Skeletal muscle tissue (tissue), 4 donors: ENCODE results near the gene SH3D21. TPM values are rescaled to one million over a fixed set of nuclear protein-coding genes. Genes with fewer than 3 reads are reported as not detected.
A peak's percentile ranks its signal among the peaks of the same experiment; 100 is the strongest.

Source experiments
- H3K27ac ChIP-seq: one replicate; pipeline ENCODE4 v1.7.0; 2013; ENCODE audit warnings: mild to moderate bottlenecking, low read depth, low read length, inconsistent platforms
- H3K27me3 ChIP-seq, 3 donors: one replicate each; pipeline ENCODE4 v1.7.0; 2013; ENCODE audit warnings: low read length in 3 of 3; ENCODE audit not compliant: control insufficient read depth in 3 of 3, insufficient read depth in 3 of 3
- H3K36me3 ChIP-seq, 3 donors: one replicate each; pipeline ENCODE4 v1.7.0; 2013; ENCODE audit warnings: low read length in 3 of 3; ENCODE audit not compliant: control insufficient read depth in 3 of 3, insufficient read depth in 3 of 3
- H3K4me1 ChIP-seq, 3 donors: one replicate each; pipeline ENCODE4 v1.7.0; 2013; ENCODE audit warnings: low read length in 3 of 3, mild to moderate bottlenecking in 3 of 3; ENCODE audit not compliant: control insufficient read depth in 3 of 3, insufficient read depth in 3 of 3
- H3K4me3 ChIP-seq, 3 donors: one replicate each; pipeline ENCODE4 v1.7.0; 2013; ENCODE audit warnings: low read length in 3 of 3
- H3K9ac ChIP-seq, 3 donors: one replicate each; pipeline ENCODE4 v1.7.0; 2013; ENCODE audit warnings: low read length in 3 of 3, mild to moderate bottlenecking in 3 of 3, moderate library complexity in 2 of 3, low read depth in 1 of 3
- H3K9me3 ChIP-seq, 3 donors: one replicate each; pipeline ENCODE4 v1.7.0; 2013; ENCODE audit warnings: low read length in 3 of 3; ENCODE audit not compliant: control insufficient read depth in 3 of 3
- total RNA-seq: library from RNA; depleted of rRNA; stranded (reverse); fragments of >200 nt; gene quantifications from one replicate; pipeline ENCODE4 v1.2.3, GENCODE V29; 2014
- donor health status: Osteomylitis.

Gene SH3D21
- total RNA-seq, 1 donor from 2014 or later: 0.52 TPM

- peaks cover 61 to 65% (median 62%) of the 10 kb centered on the region in 3 donors for H3K36me3 ChIP-seq
These were observed 45.2 kb downstream of the SH3D21 start for GRCh38 chr1:36351227-36351977.

GRCh38 chr1:36352125-36352909, 46.1 kb downstream of the SH3D21 start:
- H3K27ac ChIP-seq: no peak overlapping the region
- H3K9ac ChIP-seq: no peak overlapping the region
- no peak overlapping the region for H3K4me3 ChIP-seq
- peaks cover 59 to 62% (median 61%) of the 10 kb centered on the region in 3 donors for H3K36me3 ChIP-seq
- H3K9me3 ChIP-seq: no peaks in the 10 kb centered on the region
- peaks cover 26 to 38% (median 37%) of the 10 kb centered on the region in 3 donors for H3K4me1 ChIP-seq
- no peaks in the 10 kb centered on the region for H3K27me3 ChIP-seq

More at GRCh38 chr1:36351227-36351977, 45.2 kb downstream of the SH3D21 start:
- Histone ChIP-seq H3K4me3 (no peak overlapping the region), H3K4me1 (peaks cover 26 to 38% (median 37%) of the 10 kb centered on the region in 3 donors), H3K27ac (peak overlapping the region; percentile 55), H3K9me3 (no peaks in the 10 kb centered on the region), H3K9ac (peak overlapping the region in 1 of 3 donors; percentile 54), H3K27me3 (no peaks in the 10 kb centered on the region)

GRCh38 chr1:36352910-36353878, 47.0 kb downstream of the SH3D21 start:
- Histone ChIP-seq H3K27me3 (no peaks in the 10 kb centered on the region), H3K27ac (no peak overlapping the region), H3K9me3 (no peaks in the 10 kb centered on the region), H3K4me3 (no peak overlapping the region), H3K36me3 (peaks cover 60 to 65% (median 62%) of the 10 kb centered on the region in 3 donors), H3K4me1 (peaks cover 26 to 38% (median 37%) of the 10 kb centered on the region in 3 donors), H3K9ac (no peak overlapping the region)

- Histone ChIP-seq H3K27me3 (no peaks in the 10 kb centered on the region), H3K9me3 (no peaks in the 10 kb centered on the region), H3K36me3 (peaks cover 61 to 63% (median 63%) of the 10 kb centered on the region in 3 donors), H3K4me3 (no peak overlapping the region), H3K27ac (no peak overlapping the region), H3K4me1 (peaks cover 26 to 33% (median 32%) of the 10 kb centered on the region in 3 donors), H3K9ac (no peak overlapping the region)
These were observed 48.3 kb downstream of the SH3D21 start for GRCh38 chr1:36354486-36354885.

- H3K36me3 ChIP-seq: peaks cover 63 to 70% (median 65%) of the 10 kb centered on the region in 3 donors
- H3K4me1 ChIP-seq: peaks cover 13 to 20% (median 18%) of the 10 kb centered on the region in 3 donors
- no peak overlapping the region for H3K9ac ChIP-seq
- no peak overlapping the region for H3K27ac ChIP-seq
- no peaks in the 10 kb centered on the region for H3K9me3 ChIP-seq
- no peak overlapping the region for H3K4me3 ChIP-seq
- H3K27me3 ChIP-seq: no peaks in the 10 kb centered on the region
These were observed 49.6 kb downstream of the SH3D21 start for GRCh38 chr1:36355811-36356210.

- peaks cover 63 to 70% (median 64%) of the 10 kb centered on the region in 3 donors for H3K36me3 ChIP-seq
- no peak overlapping the region for H3K27ac ChIP-seq
- H3K9me3 ChIP-seq: no peaks in the 10 kb centered on the region
- peaks cover 0 to 3% (median 2%) of the 10 kb centered on the region in 3 donors for H3K4me1 ChIP-seq
- no peak overlapping the region for H3K9ac ChIP-seq
- no peaks in the 10 kb centered on the region for H3K27me3 ChIP-seq
- no peak overlapping the region for H3K4me3 ChIP-seq
These were observed 52.4 kb downstream of the SH3D21 start for GRCh38 chr1:36358514-36359084.

GRCh38 chr1:36359383-36359782, 53.2 kb downstream of the SH3D21 start:
- Histone ChIP-seq H3K4me3 (no peak overlapping the region), H3K27ac (no peak overlapping the region), H3K9me3 (no peaks in the 10 kb centered on the region), H3K9ac (no peak overlapping the region), H3K27me3 (no peaks in the 10 kb centered on the region), H3K4me1 (peaks cover 0 to 3% (median 2%) of the 10 kb centered on the region in 3 donors), H3K36me3 (peaks cover 57 to 64% (median 58%) of the 10 kb centered on the region in 3 donors)

GRCh38 chr1:36359911-36360550, 53.9 kb downstream of the SH3D21 start:
- Histone ChIP-seq H3K9me3 (no peaks in the 10 kb centered on the region), H3K9ac (no peak overlapping the region), H3K36me3 (peaks cover 51 to 58% (median 52%) of the 10 kb centered on the region in 3 donors), H3K27me3 (no peaks in the 10 kb centered on the region), H3K4me1 (peaks cover under 1 to 3% (median 2%) of the 10 kb centered on the region in 3 donors), H3K4me3 (no peak overlapping the region), H3K27ac (no peak overlapping the region)

- Histone ChIP-seq H3K36me3 (peaks cover 19 to 30% (median 26%) of the 10 kb centered on the region in 3 donors), H3K27me3 (no peaks in the 10 kb centered on the region), H3K4me3 (no peak overlapping the region), H3K9me3 (no peaks in the 10 kb centered on the region), H3K27ac (peak overlapping the region; percentile 39), H3K9ac (no peak overlapping the region), H3K4me1 (peaks cover 18 to 33% (median 31%) of the 10 kb centered on the region in 3 donors)
These were observed 59.2 kb downstream of the SH3D21 start for GRCh38 chr1:36365381-36365780.
